HG03175 (cell line): ENCODE results near the gene UTS2R.
"Not testable (repeated sequence)": the region's sequence is repeated elsewhere in the genome, so short reads cannot be mapped to it uniquely, and the experiment has no call there.

ENCODE experiments used
- ATAC-seq: cut with Tn5 transposase; IDR thresholded peaks from one replicate; pipeline ENCODE4 v1.9.1; 2021; ENCODE audit warnings: mild to moderate bottlenecking, moderate library complexity; ENCODE audit not compliant: unreplicated experiment

The UTS2R gene

GRCh38 chr17:82373731-82374625, 2.4 kb downstream of the UTS2R start:
- ATAC-seq = no peak

DNA sequence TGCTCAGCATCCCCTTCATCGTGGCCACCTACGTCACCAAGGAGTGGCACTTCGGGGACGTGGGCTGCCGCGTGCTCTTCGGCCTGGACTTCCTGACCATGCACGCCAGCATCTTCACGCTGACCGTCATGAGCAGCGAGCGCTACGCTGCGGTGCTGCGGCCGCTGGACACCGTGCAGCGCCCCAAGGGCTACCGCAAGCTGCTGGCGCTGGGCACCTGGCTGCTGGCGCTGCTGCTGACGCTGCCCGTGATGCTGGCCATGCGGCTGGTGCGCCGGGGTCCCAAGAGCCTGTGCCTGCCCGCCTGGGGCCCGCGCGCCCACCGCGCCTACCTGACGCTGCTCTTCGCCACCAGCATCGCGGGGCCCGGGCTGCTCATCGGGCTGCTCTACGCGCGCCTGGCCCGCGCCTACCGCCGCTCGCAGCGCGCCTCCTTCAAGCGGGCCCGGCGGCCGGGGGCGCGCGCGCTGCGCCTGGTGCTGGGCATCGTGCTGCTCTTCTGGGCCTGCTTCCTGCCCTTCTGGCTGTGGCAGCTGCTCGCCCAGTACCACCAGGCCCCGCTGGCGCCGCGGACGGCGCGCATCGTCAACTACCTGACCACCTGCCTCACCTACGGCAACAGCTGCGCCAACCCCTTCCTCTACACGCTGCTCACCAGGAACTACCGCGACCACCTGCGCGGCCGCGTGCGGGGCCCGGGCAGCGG, 3.2 kb downstream of the UTS2R start:
- ATAC-seq = no peak

- ATAC-seq = no peak
Measured at GRCh38 chr17:82375359-82376041, 3.9 kb downstream of the UTS2R start.

- ATAC-seq = no peak
Measured at GRCh38 chr17:82376042-82376730, 4.6 kb downstream of the UTS2R start.

- not testable (repeated sequence) for ATAC-seq
Measured at GRCh38 chr17:82377294-82377693, 5.7 kb downstream of the UTS2R start.

DNA sequence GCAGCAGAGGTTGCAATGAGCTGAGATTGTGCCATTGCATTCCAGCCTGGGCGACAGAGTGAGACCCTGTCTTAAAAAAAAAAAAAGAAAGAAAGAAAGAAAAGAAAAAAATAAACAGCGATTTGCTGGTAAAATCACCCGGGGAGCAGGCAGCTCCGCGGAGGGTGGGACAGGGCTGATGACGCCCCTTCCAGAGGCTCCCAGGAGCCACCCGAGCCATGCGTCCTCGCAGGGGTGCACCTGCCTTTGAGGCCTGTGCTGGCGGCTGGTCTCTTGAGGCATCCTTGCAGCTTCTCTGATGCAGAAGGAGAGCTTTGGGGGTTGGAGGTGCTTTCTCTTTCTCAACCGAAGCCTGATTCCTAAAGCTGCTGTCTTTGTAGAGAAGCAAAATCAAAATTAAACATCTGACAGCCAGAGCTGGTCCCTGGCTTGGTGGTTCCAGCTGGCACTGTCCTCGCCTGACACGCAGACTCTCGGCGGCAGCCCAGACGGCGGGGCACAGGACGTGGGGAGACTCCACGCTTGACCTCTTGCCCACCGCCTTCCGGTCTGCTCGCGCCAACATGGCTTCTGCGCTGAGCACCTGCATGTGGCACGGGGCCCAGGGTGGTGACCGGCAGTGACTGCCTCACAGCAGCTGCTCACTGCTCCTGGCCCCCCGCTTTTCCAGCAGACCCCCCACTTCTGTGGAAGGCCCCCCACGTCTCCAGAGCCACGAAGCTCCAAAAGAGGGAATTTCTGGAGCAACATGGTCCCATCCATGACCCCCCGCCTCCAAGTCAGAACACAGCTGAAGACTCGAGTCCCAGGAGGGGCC, 6.6 kb downstream of the UTS2R start:
- no peak for ATAC-seq

GRCh38 chr17:82378741-82379021, 7.1 kb downstream of the UTS2R start:
- no peak for ATAC-seq

GRCh38 chr17:82380860-82381702, 9.5 kb downstream of the UTS2R start:
- no peak for ATAC-seq

DNA sequence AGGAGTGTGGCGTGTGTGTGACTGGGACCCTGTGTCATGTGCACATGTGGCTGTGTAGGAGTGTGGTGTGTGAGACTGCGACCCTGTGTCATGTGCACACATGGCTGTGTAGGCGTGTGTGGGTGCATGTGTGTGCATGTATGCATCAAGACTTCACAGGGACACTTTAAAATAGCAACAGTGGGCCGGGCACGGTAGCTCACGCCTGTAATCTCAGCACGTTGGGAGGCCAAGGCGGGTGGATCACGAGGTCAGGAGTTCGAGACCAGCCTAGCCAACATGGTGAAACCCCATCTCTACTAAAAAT, 10.1 kb downstream of the UTS2R start:
- not testable (repeated sequence) for ATAC-seq

DNA sequence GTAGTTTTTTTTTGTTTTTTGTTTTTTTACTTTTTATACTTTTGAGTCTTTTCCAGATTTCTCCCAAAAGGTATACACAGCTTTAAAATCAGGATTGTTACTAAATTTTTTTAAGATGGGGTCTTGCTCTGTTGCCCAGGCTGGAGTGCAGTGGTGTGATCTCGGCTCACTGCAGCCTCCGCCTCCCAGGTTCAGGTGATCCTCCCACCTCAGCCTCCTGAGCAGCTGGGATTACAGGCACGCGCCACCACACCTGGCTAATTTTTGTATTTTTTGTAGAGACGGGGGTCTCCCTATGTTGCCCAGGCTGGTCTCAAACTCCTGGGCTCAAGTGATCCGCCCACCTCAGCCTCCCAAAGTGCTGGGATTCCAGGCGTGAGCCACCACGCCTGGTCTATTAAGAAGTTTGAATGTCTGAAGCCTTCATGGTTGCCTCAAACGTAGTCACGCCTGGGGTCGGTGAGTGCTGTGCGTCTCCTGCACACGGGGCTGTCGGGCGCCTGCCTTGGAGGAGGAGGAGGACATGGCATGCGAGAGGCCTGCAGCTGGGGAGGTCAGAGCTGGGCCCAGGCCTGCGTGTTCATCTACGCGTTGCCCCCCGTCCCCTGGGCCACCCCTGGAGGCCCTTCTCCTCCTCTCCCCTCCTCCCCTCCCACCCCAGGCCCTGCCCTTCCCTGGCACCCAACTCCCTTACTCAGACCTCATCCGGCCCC, 10.8 kb downstream of the UTS2R start:
- not testable (repeated sequence) for ATAC-seq

DNA sequence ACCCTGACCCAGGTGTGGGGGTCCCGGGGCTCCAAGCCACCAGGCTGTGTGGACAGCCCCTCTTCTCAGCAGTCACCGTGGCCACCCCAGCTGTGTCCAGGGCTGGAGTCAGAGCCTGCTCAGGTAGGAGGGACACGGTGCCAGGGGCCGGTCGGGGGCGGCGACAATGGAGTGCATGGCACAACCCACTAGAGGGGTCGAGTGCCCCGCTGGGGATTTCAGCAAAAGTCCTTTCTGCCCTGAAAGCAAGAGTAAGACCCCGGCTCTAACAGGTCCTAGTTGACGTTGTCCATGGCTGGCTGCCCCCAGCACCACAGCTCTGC, 11.3 kb downstream of the UTS2R start:
- ATAC-seq = no peak

- no peak for ATAC-seq
Measured at GRCh38 chr17:82383411-82383810, 11.8 kb downstream of the UTS2R start.

DNA sequence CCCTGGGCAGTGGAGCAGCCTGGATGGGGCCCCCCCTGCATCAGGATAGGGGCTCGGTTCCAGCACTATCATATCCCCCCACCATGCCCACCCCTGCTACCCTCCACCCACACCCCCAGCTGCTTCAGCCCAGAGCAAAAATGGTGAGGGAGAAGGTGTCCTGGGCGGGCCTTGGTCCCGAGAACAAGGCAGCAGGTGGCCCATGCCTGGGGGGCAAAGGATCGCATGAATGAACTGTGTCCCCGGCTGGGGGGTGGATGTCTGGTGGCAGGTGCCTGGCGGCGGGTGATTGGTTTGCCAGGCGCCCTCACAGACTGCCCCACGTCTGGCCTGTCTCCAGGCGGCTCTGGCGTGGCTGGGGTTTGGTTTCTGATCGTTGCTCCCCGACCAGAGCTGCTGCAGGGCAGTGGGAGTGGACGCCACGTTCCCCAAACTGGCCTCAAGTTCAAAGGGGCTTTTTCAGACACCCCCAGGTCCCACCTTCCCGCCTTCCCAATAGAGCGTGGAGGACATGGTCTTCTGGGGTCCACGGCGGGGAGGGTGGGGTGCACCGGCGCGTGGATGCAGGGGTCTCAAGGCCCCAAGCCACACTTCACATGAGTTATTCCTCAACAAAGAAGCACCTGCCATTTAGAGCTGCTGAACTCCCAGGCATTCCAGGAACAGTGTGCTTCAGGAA, 12.6 kb downstream of the UTS2R start:
- no peak for ATAC-seq

GRCh38 chr17:82384730-82385481, 13.3 kb downstream of the UTS2R start:
- no peak for ATAC-seq

- ATAC-seq = no peak
Measured at GRCh38 chr17:82385559-82386254, 14.1 kb downstream of the UTS2R start.

- no peak for ATAC-seq
Measured at GRCh38 chr17:82386255-82386831, 14.8 kb downstream of the UTS2R start.
